ENCODE measurements around the gene SPATA12.

SPATA12 gene

DNA sequence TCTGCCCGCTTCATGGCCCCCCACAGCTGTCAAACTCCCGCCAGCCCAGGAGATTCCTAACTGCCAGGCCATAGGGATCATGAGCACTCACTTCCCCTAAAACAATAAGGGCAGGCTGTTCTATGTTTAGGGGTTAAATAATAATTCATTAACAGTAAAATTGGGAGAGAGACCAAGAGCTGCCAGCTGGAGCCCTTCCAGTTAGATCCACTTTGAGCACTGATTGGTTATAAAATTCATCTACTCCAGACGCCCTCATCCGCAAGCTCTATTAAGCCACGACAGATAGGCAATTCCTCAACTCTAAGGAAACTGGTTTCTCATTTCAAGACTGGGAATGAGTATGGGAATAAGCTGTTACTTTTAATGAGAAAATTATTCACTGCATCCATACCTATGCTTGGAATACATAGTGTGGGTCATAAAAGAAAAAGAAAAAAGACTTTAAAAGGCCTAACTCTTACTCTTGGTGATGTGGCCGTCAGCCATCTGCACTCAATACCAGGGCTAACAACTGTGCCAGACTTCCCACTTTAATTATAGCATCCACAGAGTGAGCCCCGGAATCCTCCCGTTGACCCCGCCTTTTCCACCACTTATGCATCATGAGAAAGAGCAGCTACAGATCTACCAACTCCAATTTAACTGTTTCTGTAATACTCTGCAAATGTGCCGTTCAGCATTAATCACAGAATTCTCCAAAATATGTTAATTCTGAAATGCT is 60.1 kb downstream of the SPATA12 start:
- DNase-seq: no peak

Data from CD4-positive, alpha-beta T cell treated with Interferon gamma for 1 hour (primary cell).